GM23338 (cell line): ENCODE data around the gene CDK14. TPM values are rescaled to one million over a fixed set of nuclear protein-coding genes. Genes with fewer than 3 reads are reported as not detected.

Source experiments
- ATAC-seq: fragments of 200-7000 bp; cut with Tn5 transposase; 3 replicates; pipeline ENCODE4 v1.9.1; 2020
- DNase-seq: peaks from one replicate; pipeline ENCODE4 v3.0.0-alpha.2; 2015; ENCODE audit warnings: low spot score
- H2AFZ ChIP-seq: fragments of 200-600 bp; sonication (generic); 2 replicates; pipeline ENCODE4 v1.8.0; 2016; ENCODE audit warnings: antibody characterized with exemption, mild to moderate bottlenecking, moderate library complexity
- H3F3A ChIP-seq: fragments of 200-600 bp; sonication (generic); replicated peaks from 2 replicates; pipeline ENCODE4 v1.8.0; 2017; ENCODE audit warnings: antibody characterized with exemption, mixed run types, low read depth
- H3K27ac ChIP-seq: fragments of 200-600 bp; sonication (generic); 2 replicates; pipeline ENCODE4 v1.6.1; 2016; ENCODE audit warnings: low read depth
- H3K27me3 ChIP-seq: fragments of 200-600 bp; sonication (generic); 2 replicates; pipeline ENCODE4 v1.8.0; 2016; ENCODE audit warnings: mild to moderate bottlenecking, mixed run types, moderate library complexity; ENCODE audit not compliant: insufficient read depth
- H3K36me3 ChIP-seq: fragments of 200-600 bp; sonication (generic); 2 replicates; pipeline ENCODE4 v1.8.0; 2016; ENCODE audit warnings: mild to moderate bottlenecking; ENCODE audit not compliant: insufficient read depth
- H3K4me1 ChIP-seq: fragments of 200-600 bp; sonication (generic); 2 replicates; pipeline ENCODE4 v1.8.0; 2016; ENCODE audit warnings: mild to moderate bottlenecking, moderate library complexity; ENCODE audit not compliant: insufficient read depth
- H3K4me2 ChIP-seq: fragments of 200-600 bp; sonication (generic); 2 replicates; pipeline ENCODE4 v1.7.1; 2017; ENCODE audit warnings: mixed run types
- H3K4me3 ChIP-seq: fragments of 200-600 bp; sonication (generic); 2 replicates; pipeline ENCODE4 v1.6.1; 2016; ENCODE audit warnings: mixed run types
- H3K79me2 ChIP-seq: fragments of 200-600 bp; sonication (generic); replicated peaks from 2 replicates; pipeline ENCODE4 v1.8.0; 2017; ENCODE audit warnings: mild to moderate bottlenecking; ENCODE audit not compliant: insufficient read depth
- H3K9me2 ChIP-seq: fragments of 200-600 bp; sonication (generic); 2 replicates; pipeline ENCODE4 v1.8.0; 2017; ENCODE audit not compliant: insufficient read depth
- H4K20me1 ChIP-seq: fragments of 200-600 bp; sonication (generic); replicated peaks from 2 replicates; pipeline ENCODE4 v1.8.0; 2017; ENCODE audit warnings: mild to moderate bottlenecking; ENCODE audit not compliant: insufficient read depth
- H3K27ac Mint-ChIP-seq: 2 replicates; pipeline ENCODE4 v1.8.0; 2020; ENCODE audit warnings: inconsistent platforms, mild to moderate bottlenecking, moderate library complexity, mixed read lengths
- H3K27me3 Mint-ChIP-seq: 3 replicates; pipeline ENCODE4 v1.8.0; 2022; ENCODE audit warnings: low read depth, mild to moderate bottlenecking, moderate library complexity, mixed read lengths, inconsistent platforms; ENCODE audit not compliant: insufficient read depth, poor library complexity
- H3K36me3 Mint-ChIP-seq: 3 replicates; pipeline ENCODE4 v1.8.0; 2021; ENCODE audit warnings: low read depth, mild to moderate bottlenecking, inconsistent platforms, moderate library complexity, mixed read lengths
- H3K4me1 Mint-ChIP-seq: 3 replicates; pipeline ENCODE4 v1.8.0; 2020; ENCODE audit warnings: mild to moderate bottlenecking, inconsistent platforms, mixed read lengths
- H3K4me3 Mint-ChIP-seq: 3 replicates; pipeline ENCODE4 v1.8.0; 2021; ENCODE audit warnings: moderate library complexity, mild to moderate bottlenecking, inconsistent platforms, mixed read lengths
- H3K9me3 Mint-ChIP-seq: 3 replicates; pipeline ENCODE4 v1.8.0; 2020; ENCODE audit warnings: moderate library complexity, mild to moderate bottlenecking, inconsistent platforms, mixed read lengths
- CREB1 ChIP-seq: fragments of 250-450 bp; sonication (Bioruptor Pico); IDR thresholded peaks from 2 replicates; pipeline ENCODE4 v1.5.0; 2020; ENCODE audit warnings: low read depth, mild to moderate bottlenecking, moderate library complexity
- NANOG ChIP-seq: IDR thresholded peaks from 2 replicates; pipeline ENCODE4 v1.6.1; 2016; ENCODE audit warnings: antibody characterized with exemption, borderline replicate concordance
- POLR2AphosphoS5 ChIP-seq: IDR thresholded peaks from 2 replicates; pipeline ENCODE4 v1.6.1; 2016; ENCODE audit warnings: antibody characterized with exemption, low read depth
- ZNF114 ChIP-seq: fragments of 250-450 bp; sonication (Bioruptor Pico); IDR thresholded peaks from 2 replicates; pipeline ENCODE4 v1.5.0; 2020; ENCODE audit warnings: mild to moderate bottlenecking, moderate library complexity
- polyA plus RNA-seq: library from polyadenylated mRNA; unstranded; fragments of >200 nt; fragmentation: Nextera tagmentation; extraction: Ambion mirVana; gene quantifications from 2 replicates; pipeline ENCODE4 v1.2.1, GENCODE V29; 2016
- total RNA-seq: library from RNA; depleted of rRNA; stranded (reverse); fragments of >200 nt; shearing (Covaris generic); gene quantifications from 2 replicates; pipeline ENCODE4 v1.2.3, GENCODE V29; 2014
- TF ChIP-seq, protein P1 (sequence below): fragments of 250-450 bp; sonication (Bioruptor Pico); IDR thresholded peaks from 2 replicates; pipeline ENCODE4 v1.5.0; 2020; ENCODE audit warnings: mild to moderate bottlenecking, moderate library complexity
- TF ChIP-seq, protein P2 (sequence below): IDR thresholded peaks from one replicate; pipeline ENCODE4 v1.6.1; 2018; ENCODE audit warnings: antibody characterized with exemption; ENCODE audit not compliant: unreplicated experiment

Gene CDK14
- total and polyA plus RNA-seq, 2 experiments from 2014 or later = 11.2 to 24.0 TPM

DNA sequence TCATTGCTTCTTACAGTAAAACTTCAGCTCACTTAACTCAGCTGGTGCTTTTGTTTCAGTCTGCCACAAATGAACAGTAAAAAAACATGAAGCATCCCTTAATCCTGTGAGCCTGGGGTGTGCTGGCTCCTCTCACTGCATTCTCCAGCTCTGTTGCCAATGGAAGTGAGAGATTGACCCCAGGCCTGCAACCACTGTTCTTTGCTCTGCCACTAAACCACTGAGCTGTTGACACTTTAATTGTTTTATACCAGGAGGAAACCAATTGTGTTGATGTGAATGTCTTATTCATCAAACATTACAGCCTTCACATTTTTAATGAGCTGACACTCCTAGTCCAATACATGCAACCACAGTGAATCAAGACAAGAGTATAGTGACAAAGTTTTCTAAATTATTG lies 598.7 kb downstream of the CDK14 start (continued):
- TF ChIP-seq, protein P1, sequence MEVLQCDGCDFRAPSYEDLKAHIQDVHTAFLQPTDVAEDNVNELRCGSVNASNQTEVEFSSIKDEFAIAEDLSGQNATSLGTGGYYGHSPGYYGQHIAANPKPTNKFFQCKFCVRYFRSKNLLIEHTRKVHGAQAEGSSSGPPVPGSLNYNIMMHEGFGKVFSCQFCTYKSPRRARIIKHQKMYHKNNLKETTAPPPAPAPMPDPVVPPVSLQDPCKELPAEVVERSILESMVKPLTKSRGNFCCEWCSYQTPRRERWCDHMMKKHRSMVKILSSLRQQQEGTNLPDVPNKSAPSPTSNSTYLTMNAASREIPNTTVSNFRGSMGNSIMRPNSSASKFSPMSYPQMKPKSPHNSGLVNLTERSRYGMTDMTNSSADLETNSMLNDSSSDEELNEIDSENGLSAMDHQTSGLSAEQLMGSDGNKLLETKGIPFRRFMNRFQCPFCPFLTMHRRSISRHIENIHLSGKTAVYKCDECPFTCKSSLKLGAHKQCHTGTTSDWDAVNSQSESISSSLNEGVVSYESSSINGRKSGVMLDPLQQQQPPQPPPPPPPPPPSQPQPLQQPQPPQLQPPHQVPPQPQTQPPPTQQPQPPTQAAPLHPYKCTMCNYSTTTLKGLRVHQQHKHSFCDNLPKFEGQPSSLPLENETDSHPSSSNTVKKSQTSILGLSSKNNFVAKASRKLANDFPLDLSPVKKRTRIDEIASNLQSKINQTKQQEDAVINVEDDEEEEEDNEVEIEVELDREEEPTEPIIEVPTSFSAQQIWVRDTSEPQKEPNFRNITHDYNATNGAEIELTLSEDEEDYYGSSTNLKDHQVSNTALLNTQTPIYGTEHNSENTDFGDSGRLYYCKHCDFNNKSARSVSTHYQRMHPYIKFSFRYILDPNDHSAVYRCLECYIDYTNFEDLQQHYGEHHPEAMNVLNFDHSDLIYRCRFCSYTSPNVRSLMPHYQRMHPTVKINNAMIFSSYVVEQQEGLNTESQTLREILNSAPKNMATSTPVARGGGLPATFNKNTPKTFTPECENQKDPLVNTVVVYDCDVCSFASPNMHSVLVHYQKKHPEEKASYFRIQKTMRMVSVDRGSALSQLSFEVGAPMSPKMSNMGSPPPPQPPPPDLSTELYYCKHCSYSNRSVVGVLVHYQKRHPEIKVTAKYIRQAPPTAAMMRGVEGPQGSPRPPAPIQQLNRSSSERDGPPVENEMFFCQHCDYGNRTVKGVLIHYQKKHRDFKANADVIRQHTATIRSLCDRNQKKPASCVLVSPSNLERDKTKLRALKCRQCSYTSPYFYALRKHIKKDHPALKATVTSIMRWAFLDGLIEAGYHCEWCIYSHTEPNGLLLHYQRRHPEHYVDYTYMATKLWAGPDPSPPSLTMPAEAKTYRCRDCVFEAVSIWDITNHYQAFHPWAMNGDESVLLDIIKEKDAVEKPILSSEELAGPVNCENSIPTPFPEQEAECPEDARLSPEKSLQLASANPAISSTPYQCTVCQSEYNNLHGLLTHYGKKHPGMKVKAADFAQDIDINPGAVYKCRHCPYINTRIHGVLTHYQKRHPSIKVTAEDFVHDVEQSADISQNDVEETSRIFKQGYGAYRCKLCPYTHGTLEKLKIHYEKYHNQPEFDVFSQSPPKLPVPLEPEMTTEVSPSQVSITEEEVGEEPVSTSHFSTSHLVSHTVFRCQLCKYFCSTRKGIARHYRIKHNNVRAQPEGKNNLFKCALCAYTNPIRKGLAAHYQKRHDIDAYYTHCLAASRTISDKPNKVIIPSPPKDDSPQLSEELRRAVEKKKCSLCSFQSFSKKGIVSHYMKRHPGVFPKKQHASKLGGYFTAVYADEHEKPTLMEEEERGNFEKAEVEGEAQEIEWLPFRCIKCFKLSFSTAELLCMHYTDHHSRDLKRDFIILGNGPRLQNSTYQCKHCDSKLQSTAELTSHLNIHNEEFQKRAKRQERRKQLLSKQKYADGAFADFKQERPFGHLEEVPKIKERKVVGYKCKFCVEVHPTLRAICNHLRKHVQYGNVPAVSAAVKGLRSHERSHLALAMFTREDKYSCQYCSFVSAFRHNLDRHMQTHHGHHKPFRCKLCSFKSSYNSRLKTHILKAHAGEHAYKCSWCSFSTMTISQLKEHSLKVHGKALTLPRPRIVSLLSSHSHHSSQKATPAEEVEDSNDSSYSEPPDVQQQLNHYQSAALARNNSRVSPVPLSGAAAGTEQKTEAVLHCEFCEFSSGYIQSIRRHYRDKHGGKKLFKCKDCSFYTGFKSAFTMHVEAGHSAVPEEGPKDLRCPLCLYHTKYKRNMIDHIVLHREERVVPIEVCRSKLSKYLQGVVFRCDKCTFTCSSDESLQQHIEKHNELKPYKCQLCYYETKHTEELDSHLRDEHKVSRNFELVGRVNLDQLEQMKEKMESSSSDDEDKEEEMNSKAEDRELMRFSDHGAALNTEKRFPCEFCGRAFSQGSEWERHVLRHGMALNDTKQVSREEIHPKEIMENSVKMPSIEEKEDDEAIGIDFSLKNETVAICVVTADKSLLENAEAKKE = no peak
- TF ChIP-seq NANOG = no peak
- no peak for TF ChIP-seq CREB1
- no peak for TF ChIP-seq ZNF114 (CRISPR knock-in tag)
- TF ChIP-seq, protein P2, sequence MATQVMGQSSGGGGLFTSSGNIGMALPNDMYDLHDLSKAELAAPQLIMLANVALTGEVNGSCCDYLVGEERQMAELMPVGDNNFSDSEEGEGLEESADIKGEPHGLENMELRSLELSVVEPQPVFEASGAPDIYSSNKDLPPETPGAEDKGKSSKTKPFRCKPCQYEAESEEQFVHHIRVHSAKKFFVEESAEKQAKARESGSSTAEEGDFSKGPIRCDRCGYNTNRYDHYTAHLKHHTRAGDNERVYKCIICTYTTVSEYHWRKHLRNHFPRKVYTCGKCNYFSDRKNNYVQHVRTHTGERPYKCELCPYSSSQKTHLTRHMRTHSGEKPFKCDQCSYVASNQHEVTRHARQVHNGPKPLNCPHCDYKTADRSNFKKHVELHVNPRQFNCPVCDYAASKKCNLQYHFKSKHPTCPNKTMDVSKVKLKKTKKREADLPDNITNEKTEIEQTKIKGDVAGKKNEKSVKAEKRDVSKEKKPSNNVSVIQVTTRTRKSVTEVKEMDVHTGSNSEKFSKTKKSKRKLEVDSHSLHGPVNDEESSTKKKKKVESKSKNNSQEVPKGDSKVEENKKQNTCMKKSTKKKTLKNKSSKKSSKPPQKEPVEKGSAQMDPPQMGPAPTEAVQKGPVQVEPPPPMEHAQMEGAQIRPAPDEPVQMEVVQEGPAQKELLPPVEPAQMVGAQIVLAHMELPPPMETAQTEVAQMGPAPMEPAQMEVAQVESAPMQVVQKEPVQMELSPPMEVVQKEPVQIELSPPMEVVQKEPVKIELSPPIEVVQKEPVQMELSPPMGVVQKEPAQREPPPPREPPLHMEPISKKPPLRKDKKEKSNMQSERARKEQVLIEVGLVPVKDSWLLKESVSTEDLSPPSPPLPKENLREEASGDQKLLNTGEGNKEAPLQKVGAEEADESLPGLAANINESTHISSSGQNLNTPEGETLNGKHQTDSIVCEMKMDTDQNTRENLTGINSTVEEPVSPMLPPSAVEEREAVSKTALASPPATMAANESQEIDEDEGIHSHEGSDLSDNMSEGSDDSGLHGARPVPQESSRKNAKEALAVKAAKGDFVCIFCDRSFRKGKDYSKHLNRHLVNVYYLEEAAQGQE = no peak

DNA sequence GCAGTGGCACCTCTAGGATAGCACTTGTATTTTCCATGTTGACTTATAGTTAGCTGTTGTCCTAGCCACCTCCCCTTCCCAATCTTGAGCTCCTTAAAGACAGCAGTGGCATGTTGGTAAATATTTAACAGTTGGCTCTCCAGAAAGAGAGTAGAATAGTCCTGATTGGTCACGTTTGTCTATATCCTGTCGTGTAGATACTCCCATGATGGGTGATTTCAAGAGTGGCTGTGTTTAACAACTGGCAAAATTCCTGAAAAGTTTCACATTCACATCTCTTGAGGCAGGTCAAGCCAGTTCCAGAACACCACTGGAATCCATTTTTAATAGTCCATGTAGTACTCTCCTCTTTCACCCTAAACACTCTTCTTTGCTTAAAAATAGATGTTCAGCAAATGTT lies 599.9 kb downstream of the CDK14 start:
- Mint-ChIP-seq H3K9me3 (no peaks in the 10 kb centered on the region), H3K4me3 (no peak overlapping the region), H3K27ac (no peak overlapping the region), H3K36me3 (no peaks in the 10 kb centered on the region), H3K4me1 (peaks cover 5% of the 10 kb centered on the region; the same call in 1 of the 3 replicates), H3K27me3 (no peaks in the 10 kb centered on the region)
- no peak for TF ChIP-seq POLR2AphosphoS5
- Histone ChIP-seq H3K4me2 (no peak overlapping the region), H4K20me1 (no peaks in the 10 kb centered on the region; the same call in 1 of the 2 replicates), H3K4me1 (no peaks in the 10 kb centered on the region), H3K79me2 (no peaks in the 10 kb centered on the region), H3K9me2 (no peaks in the 10 kb centered on the region), H3K27ac (no peak overlapping the region), H2AFZ (no peak overlapping the region), H3K36me3 (no peaks in the 10 kb centered on the region), H3K27me3 (no peaks in the 10 kb centered on the region), H3K4me3 (no peak overlapping the region), H3F3A (no peaks in the 10 kb centered on the region)
- ATAC-seq (no peak), DNase-seq (no peak)
